Endothelial cell (in vitro differentiated cells): ENCODE measurements around the gene CYB561A3. TPM values are rescaled to one million over a fixed set of nuclear protein-coding genes. Genes with fewer than 3 reads are reported as not detected.
A peak's percentile ranks its signal among the peaks of the same experiment; 100 is the strongest.

ENCODE experiments used
- DNase-seq: peaks from one replicate; pipeline ENCODE4 v3.0.0; 2021; ENCODE audit warnings: low spot score
- H3K27ac Mint-ChIP-seq: one replicate; pipeline ENCODE4 v1.8.0; 2021; ENCODE audit warnings: mixed read lengths, inconsistent platforms; ENCODE audit not compliant: unreplicated experiment
- H3K27me3 Mint-ChIP-seq: one replicate; pipeline ENCODE4 v1.8.0; 2021; ENCODE audit warnings: mild to moderate bottlenecking, moderate library complexity, mixed read lengths, inconsistent platforms; ENCODE audit not compliant: unreplicated experiment
- H3K36me3 Mint-ChIP-seq: one replicate; pipeline ENCODE4 v1.8.0; 2021; ENCODE audit warnings: mild to moderate bottlenecking, low read depth, mixed read lengths, inconsistent platforms; ENCODE audit not compliant: unreplicated experiment
- H3K4me1 Mint-ChIP-seq: one replicate; pipeline ENCODE4 v1.8.0; 2021; ENCODE audit warnings: mild to moderate bottlenecking, mixed read lengths, inconsistent platforms; ENCODE audit not compliant: unreplicated experiment
- H3K4me3 Mint-ChIP-seq: one replicate; pipeline ENCODE4 v1.8.0; 2021; ENCODE audit warnings: mild to moderate bottlenecking, mixed read lengths, inconsistent platforms; ENCODE audit not compliant: unreplicated experiment
- H3K9me3 Mint-ChIP-seq: one replicate; pipeline ENCODE4 v1.8.0; 2021; ENCODE audit warnings: mixed read lengths, inconsistent platforms; ENCODE audit not compliant: unreplicated experiment
- CTCF ChIP-seq: fragments of 200-600 bp; sonication (generic); IDR thresholded peaks from one replicate; pipeline ENCODE4 v1.5.0; 2021; ENCODE audit warnings: antibody characterized with exemption; ENCODE audit not compliant: unreplicated experiment
- total RNA-seq: library from RNA; stranded (reverse); fragmentation: NEBNext Ultra II Directional; extraction: Animal tissue kit (Norgen Biotek cat#: 25700); gene quantifications from one replicate; pipeline ENCODE4 v1.2.1, GENCODE V29; 2021; ENCODE audit not compliant: unreplicated experiment

The CYB561A3 gene
- total RNA-seq, 1 donor from 2014 or later: 21.6 TPM

GRCh38 chr11:61356706-61357105, 5.0 kb downstream of the CYB561A3 start:
- Mint-ChIP-seq H3K4me3 (no peak overlapping the region), H3K9me3 (no peaks in the 10 kb centered on the region), H3K27me3 (peaks cover 6% of the 10 kb centered on the region), H3K4me1 (peaks cover 17% of the 10 kb centered on the region), H3K27ac (no peak overlapping the region), H3K36me3 (peaks cover 13% of the 10 kb centered on the region)
- no peak for DNase-seq
- TF ChIP-seq CTCF: no peak

GRCh38 chr11:61354208-61354607, 7.5 kb downstream of the CYB561A3 start:
- Mint-ChIP-seq H3K27ac (no peak overlapping the region), H3K4me3 (no peak overlapping the region), H3K27me3 (peaks cover 7% of the 10 kb centered on the region), H3K36me3 (peaks cover 24% of the 10 kb centered on the region), H3K9me3 (no peaks in the 10 kb centered on the region), H3K4me1 (peaks cover 2% of the 10 kb centered on the region)
- DNase-seq: no peak
- no peak for TF ChIP-seq CTCF

- Mint-ChIP-seq H3K36me3 (peaks cover 27% of the 10 kb centered on the region), H3K9me3 (no peaks in the 10 kb centered on the region), H3K4me1 (no peaks in the 10 kb centered on the region), H3K4me3 (peak overlapping the region; percentile 44), H3K27me3 (peaks cover 7% of the 10 kb centered on the region), H3K27ac (peak overlapping the region; percentile 37)
- no peak for DNase-seq
- TF ChIP-seq CTCF: no peak
Measured at GRCh38 chr11:61353131-61354067, 8.3 kb downstream of the CYB561A3 start.

GRCh38 chr11:61352038-61352437, 9.6 kb downstream of the CYB561A3 start:
- peaks cover 5% of the 10 kb centered on the region for H3K27me3 Mint-ChIP-seq
- TF ChIP-seq CTCF: no peak
- peaks cover 27% of the 10 kb centered on the region for H3K36me3 Mint-ChIP-seq
- no peaks in the 10 kb centered on the region for H3K4me1 Mint-ChIP-seq
- H3K27ac Mint-ChIP-seq: no peak overlapping the region
- H3K4me3 Mint-ChIP-seq: no peak overlapping the region
- no peaks in the 10 kb centered on the region for H3K9me3 Mint-ChIP-seq
- no peak for DNase-seq

GRCh38 chr11:61350803-61351202, 10.9 kb downstream of the CYB561A3 start:
- H3K4me3 Mint-ChIP-seq: no peak overlapping the region
- peaks cover 6% of the 10 kb centered on the region for H3K27me3 Mint-ChIP-seq
- TF ChIP-seq CTCF: no peak
- H3K36me3 Mint-ChIP-seq: peaks cover 27% of the 10 kb centered on the region
- H3K9me3 Mint-ChIP-seq: no peaks in the 10 kb centered on the region
- no peak overlapping the region for H3K27ac Mint-ChIP-seq
- DNase-seq: no peak
- peaks cover 8% of the 10 kb centered on the region for H3K4me1 Mint-ChIP-seq
